GM18508 (cell line): ENCODE measurements around the gene RIC8B.

Source experiments
- ATAC-seq: cut with Tn5 transposase; IDR thresholded peaks from one replicate; pipeline ENCODE4 v1.9.1; 2021; ENCODE audit warnings: moderate number of reproducible peaks; ENCODE audit not compliant: insufficient read depth, unreplicated experiment

The RIC8B gene

GRCh38 chr12:106757623-106758348, 16.7 kb upstream of the RIC8B start:
- ATAC-seq = no peak

GRCh38 chr12:106758349-106759110, 16.0 kb upstream of the RIC8B start:
- ATAC-seq = no peak

GRCh38 chr12:106759526-106760183, 14.8 kb upstream of the RIC8B start:
- ATAC-seq = no peak

GRCh38 chr12:106760184-106760531, 14.3 kb upstream of the RIC8B start:
- peak; percentile 90 for ATAC-seq

- ATAC-seq = no peak
These were observed 10.3 kb upstream of the RIC8B start for GRCh38 chr12:106764220-106764619.

GRCh38 chr12:106764738-106765137, 9.7 kb upstream of the RIC8B start:
- no peak for ATAC-seq

- ATAC-seq = no peak
These were observed 8.1 kb upstream of the RIC8B start for GRCh38 chr12:106766393-106766826.

- no peak for ATAC-seq
These were observed 7.3 kb upstream of the RIC8B start for GRCh38 chr12:106767206-106767605.

- no peak for ATAC-seq
These were observed 6.3 kb upstream of the RIC8B start for GRCh38 chr12:106767954-106768822.

GRCh38 chr12:106769078-106769477, 5.4 kb upstream of the RIC8B start:
- no peak for ATAC-seq

GRCh38 chr12:106769546-106769945, 4.9 kb upstream of the RIC8B start:
- no peak for ATAC-seq

GRCh38 chr12:106771425-106771824, 3.1 kb upstream of the RIC8B start:
- ATAC-seq = no peak

- ATAC-seq = no peak
These were observed 1.0 kb upstream of the RIC8B start for GRCh38 chr12:106773286-106774004.

GRCh38 chr12:106774808-106775524, 484 bp downstream of the RIC8B start:
- ATAC-seq = no peak

GRCh38 chr12:106776897-106777296, 2.4 kb downstream of the RIC8B start:
- ATAC-seq = no peak

- no peak for ATAC-seq
These were observed 5.6 kb downstream of the RIC8B start for GRCh38 chr12:106780010-106780631.

- no peak for ATAC-seq
These were observed 8.1 kb downstream of the RIC8B start for GRCh38 chr12:106782619-106783018.

GRCh38 chr12:106783515-106783914, 9.0 kb downstream of the RIC8B start:
- no peak for ATAC-seq

- ATAC-seq = no peak
These were observed 15.5 kb downstream of the RIC8B start for GRCh38 chr12:106790020-106790419.
